Naive thymus-derived CD4-positive, alpha-beta T cell (primary cell): ENCODE data around the gene ZNF236. TPM values are rescaled to one million over a fixed set of nuclear protein-coding genes. Genes with fewer than 3 reads are reported as not detected.
A peak's percentile ranks its signal among the peaks of the same experiment; 100 is the strongest.

Experiments
- ATAC-seq: fragments of 150-1000 bp; cut with Tn5 transposase; 2 replicates; pipeline ENCODE4 v1.10.0; 2021; ENCODE audit warnings: mild to moderate bottlenecking, moderate library complexity
- CTCF ChIA-PET: fragments of 350-600 bp; sonication (Branson Sonifier 250); formaldehyde crosslinking; loops from one replicate; lab custom pipeline; 2021; ENCODE audit warnings: antibody characterized with exemption; lab: Charles Lee
- POLR2A ChIA-PET: fragments of 350-600 bp; sonication (Branson Sonifier 250); formaldehyde crosslinking; loops from one replicate; lab custom pipeline; 2021; ENCODE audit warnings: antibody characterized with exemption, inconsistent platforms; lab: Charles Lee
- DNase-seq, 9 donors: peaks; one replicate each; pipeline versions ENCODE4 v3.0.0 to v3.0.0-alpha.2; 2020 to 2022; ENCODE audit warnings: mixed read lengths in 1 of 9
- H3K27ac ChIP-seq: one replicate; pipeline ENCODE4 v1.7.0; 2013; ENCODE audit warnings: mild to moderate bottlenecking, low read depth, low read length, moderate library complexity
- H3K27me3 ChIP-seq, 2 donors: one replicate each; pipeline ENCODE4 v1.7.0; 2013; ENCODE audit warnings: low read length in 2 of 2, mild to moderate bottlenecking in 2 of 2, moderate library complexity in 2 of 2; ENCODE audit not compliant: control insufficient read depth in 2 of 2, insufficient read depth in 2 of 2
- H3K36me3 ChIP-seq, 3 experiments: 1 replicate in 2 of 3; 2 replicates in 1 of 3; pipeline ENCODE4 v1.7.0; 2013; ENCODE audit warnings: low read length in 3 of 3, mild to moderate bottlenecking in 3 of 3, moderate library complexity in 1 of 3; ENCODE audit not compliant: insufficient read depth in 3 of 3, control insufficient read depth in 2 of 3
- H3K4me1 ChIP-seq, 2 donors: one replicate each; pipeline ENCODE4 v1.7.0; 2013; ENCODE audit warnings: low read length in 2 of 2, mild to moderate bottlenecking in 2 of 2, moderate library complexity in 1 of 2; ENCODE audit not compliant: control insufficient read depth in 2 of 2, insufficient read depth in 2 of 2
- H3K4me3 ChIP-seq: 2 replicates; pipeline ENCODE4 v1.7.0; 2013; ENCODE audit warnings: mild to moderate bottlenecking, low read length
- H3K9me3 ChIP-seq, 3 experiments: 1 replicate in 2 of 3; 2 replicates in 1 of 3; pipeline ENCODE4 v1.7.0; 2013; ENCODE audit warnings: low read length in 3 of 3; ENCODE audit not compliant: control insufficient read depth in 2 of 3
- H3K27ac Mint-ChIP-seq, 9 donors: one replicate each; pipeline ENCODE4 v1.8.0; 2020 to 2022; ENCODE audit warnings: mixed read lengths in 9 of 9, mild to moderate bottlenecking in 8 of 9, moderate library complexity in 5 of 9, inconsistent platforms in 2 of 9
- H3K27me3 Mint-ChIP-seq, 5 donors: one replicate each; pipeline ENCODE4 v1.8.0; 2021 to 2022; ENCODE audit warnings: mixed read lengths in 5 of 5, mild to moderate bottlenecking in 1 of 5
- H3K36me3 Mint-ChIP-seq, 5 donors: one replicate each; pipeline ENCODE4 v1.8.0; 2020 to 2022; ENCODE audit warnings: mixed read lengths in 5 of 5, mild to moderate bottlenecking in 3 of 5, inconsistent platforms in 1 of 5
- H3K4me1 Mint-ChIP-seq, 7 donors: one replicate each; pipeline ENCODE4 v1.8.0; 2020 to 2022; ENCODE audit warnings: mixed read lengths in 7 of 7, mild to moderate bottlenecking in 3 of 7, inconsistent platforms in 1 of 7
- H3K4me3 Mint-ChIP-seq, 10 donors: one replicate each; pipeline ENCODE4 v1.8.0; 2020 to 2022; ENCODE audit warnings: mild to moderate bottlenecking in 10 of 10, mixed read lengths in 10 of 10, moderate library complexity in 6 of 10, inconsistent platforms in 2 of 10
- H3K9me3 Mint-ChIP-seq, 11 donors: one replicate each; pipeline ENCODE4 v1.8.0; 2020 to 2022; ENCODE audit warnings: mixed read lengths in 11 of 11, mild to moderate bottlenecking in 4 of 11, inconsistent platforms in 1 of 11, moderate library complexity in 1 of 11
- intact Hi-C, 2 donors: fragments of 100-400 bp; cut with micrococcal nuclease; formaldehyde crosslinking; loops; one replicate each; pipeline ENCODE4 v1.15.1; 2023
- polyA plus RNA-seq, 2 donors: library from polyadenylated mRNA; unstranded; fragments of 300-500 nt; fragmentation: Illumina TruSeq; gene quantifications; one replicate each; pipeline ENCODE4 v1.2.3, GENCODE V29; 2021
- total RNA-seq, 6 experiments: library from RNA in 5 of 6; stranded (reverse) in 5 of 6; gene quantifications; 1 replicate in 5 of 6; 2 replicates in 1 of 6; pipeline ENCODE4 v1.2.3 and lab custom pipeline; 2021 to 2026

The ZNF236 gene
- total and polyA plus RNA-seq, 7 experiments from 2014 or later: 5.7 to 34.5 (median 28.6) TPM

GRCh38 chr18:76823587-76824011 lies 1.2 kb downstream of the ZNF236 start:
- H3K36me3 ChIP-seq: no peaks in the 10 kb centered on the region
- H3K27me3 ChIP-seq: no peaks in the 10 kb centered on the region
- Mint-ChIP-seq H3K36me3 (peaks cover 0 to 13% (median 0%) of the 10 kb centered on the region in 5 donors), H3K4me3 (peak overlapping the region; percentile 72 to 90 (median 87)), H3K4me1 (peaks cover 40 to 59% (median 51%) of the 10 kb centered on the region in 7 donors), H3K27ac (peak overlapping the region; percentile 60 to 94 (median 83)), H3K27me3 (no peaks in the 10 kb centered on the region), H3K9me3 (no peaks in the 10 kb centered on the region)
- intact Hi-C loops: loop anchor here (2.0 to 5.0 kb wide), 6 partner anchors 34 to 1616 kb away; partner anchors contain the start of genes MBP (in 2 of the 2) and PTGR3 (in 1 of the 2)
- peak overlapping the region; percentile 71 for H3K27ac ChIP-seq
- ChIA-PET CTCF (no interaction called here), POLR2A (interaction anchor here (1.4 kb wide), 1 partner anchor 13 kb away, joined by 4 read pairs; no protein-coding TSS in a partner anchor)
- DNase-seq (peak in 4 of 9 donors; percentile 5 to 31 (median 12)), ATAC-seq (no peak)
- H3K9me3 ChIP-seq: no peaks in the 10 kb centered on the region
- H3K4me3 ChIP-seq: no peak overlapping the region
- peaks cover 8 to 10% of the 10 kb centered on the region in 2 donors for H3K4me1 ChIP-seq

GRCh38 chr18:76824145-76824676 lies 1.9 kb downstream of the ZNF236 start:
- H3K36me3 ChIP-seq: no peaks in the 10 kb centered on the region
- ChIA-PET CTCF (no interaction called here), POLR2A (interaction anchor here (1.4 kb wide), 1 partner anchor 12 kb away, joined by 4 read pairs; no protein-coding TSS in a partner anchor)
- H3K27me3 Mint-ChIP-seq: no peaks in the 10 kb centered on the region
- H3K27ac ChIP-seq: no peak overlapping the region
- intact Hi-C loops: loop anchor here (5.0 kb wide), 3 partner anchors 33 to 1617 kb away; partner anchors contain the start of gene PTGR3 (in 1 of the 2)
- H3K27me3 ChIP-seq: no peaks in the 10 kb centered on the region
- H3K9me3 Mint-ChIP-seq: no peaks in the 10 kb centered on the region
- H3K4me1 ChIP-seq: peaks cover 8 to 10% of the 10 kb centered on the region in 2 donors
- peaks cover 41 to 59% (median 51%) of the 10 kb centered on the region in 7 donors for H3K4me1 Mint-ChIP-seq
- no peak overlapping the region for H3K4me3 ChIP-seq
- peaks cover 0 to 12% (median 0%) of the 10 kb centered on the region in 5 donors for H3K36me3 Mint-ChIP-seq
- H3K27ac Mint-ChIP-seq: peak overlapping the region; percentile 60 to 92 (median 78)
- peak overlapping the region; percentile 67 to 90 (median 84) for H3K4me3 Mint-ChIP-seq
- no peak for ATAC-seq
- no peaks in the 10 kb centered on the region for H3K9me3 ChIP-seq
- peak in 2 of 9 donors; percentile 10 to 13 for DNase-seq

- Mint-ChIP-seq H3K36me3 (peaks cover 0 to 11% (median 0%) of the 10 kb centered on the region in 5 donors), H3K27ac (peak overlapping the region; percentile 8 to 92 (median 76)), H3K27me3 (no peaks in the 10 kb centered on the region), H3K9me3 (no peaks in the 10 kb centered on the region), H3K4me3 (peak overlapping the region in 9 of 10 donors; percentile 22 to 90 (median 82)), H3K4me1 (peaks cover 38 to 56% (median 50%) of the 10 kb centered on the region in 7 donors)
- intact Hi-C loops: loop anchor here (5.0 kb wide), 3 partner anchors 33 to 1617 kb away; partner anchors contain the start of gene PTGR3 (in 1 of the 2)
- no peaks in the 10 kb centered on the region for H3K36me3 ChIP-seq
- POLR2A ChIA-PET: interaction anchor here (1.4 kb wide), 1 partner anchor 11 kb away, joined by 4 read pairs; no protein-coding TSS in a partner anchor
- no peak for ATAC-seq
- no peak for DNase-seq
- H3K27ac ChIP-seq: no peak overlapping the region
- H3K4me3 ChIP-seq: no peak overlapping the region
- H3K27me3 ChIP-seq: no peaks in the 10 kb centered on the region
- CTCF ChIA-PET: no interaction called here
- peaks cover 8 to 10% of the 10 kb centered on the region in 2 donors for H3K4me1 ChIP-seq
- no peaks in the 10 kb centered on the region for H3K9me3 ChIP-seq
Measured at GRCh38 chr18:76824754-76825153, 2.4 kb downstream of the ZNF236 start.

- peaks cover 0 to 13% (median 5%) of the 10 kb centered on the region in 5 donors for H3K36me3 Mint-ChIP-seq
- no peaks in the 10 kb centered on the region for H3K36me3 ChIP-seq
- H3K9me3 Mint-ChIP-seq: no peaks in the 10 kb centered on the region
- H3K9me3 ChIP-seq: no peaks in the 10 kb centered on the region
- no peaks in the 10 kb centered on the region for H3K27me3 ChIP-seq
- peaks cover 0 to 3% of the 10 kb centered on the region in 2 donors for H3K4me1 ChIP-seq
- intact Hi-C loops: no loop called here
- ATAC-seq (no peak), DNase-seq (no peak)
- H3K27ac Mint-ChIP-seq: peak overlapping the region in 6 of 9 donors; percentile 10 to 82 (median 58)
- peak overlapping the region in 1 of 10 donors; percentile 16 for H3K4me3 Mint-ChIP-seq
- no peak overlapping the region for H3K27ac ChIP-seq
- ChIA-PET POLR2A (interaction anchor here (0.5 kb wide), 1 partner anchor 41 kb away, joined by 4 read pairs; no protein-coding TSS in a partner anchor), CTCF (interaction anchor here (0.6 kb wide), 1 partner anchor 399 kb away, joined by 3 read pairs; no protein-coding TSS in a partner anchor)
- no peaks in the 10 kb centered on the region for H3K27me3 Mint-ChIP-seq
- no peak overlapping the region for H3K4me3 ChIP-seq
- peaks cover 25 to 55% (median 50%) of the 10 kb centered on the region in 7 donors for H3K4me1 Mint-ChIP-seq
Measured at GRCh38 chr18:76827205-76828200, 5.1 kb downstream of the ZNF236 start.

- H3K27me3 ChIP-seq: no peaks in the 10 kb centered on the region
- intact Hi-C loops: loop anchor here in 1 of 2 donors (2.0 kb wide), 1 partner anchor 14 kb away; no protein-coding TSS in a partner anchor
- no peaks in the 10 kb centered on the region for H3K27me3 Mint-ChIP-seq
- ATAC-seq (no peak), DNase-seq (no peak)
- no peak overlapping the region for H3K27ac ChIP-seq
- no peak overlapping the region for H3K27ac Mint-ChIP-seq
- no peaks in the 10 kb centered on the region for H3K4me1 ChIP-seq
- POLR2A ChIA-PET: no interaction called here
- H3K36me3 ChIP-seq: no peaks in the 10 kb centered on the region
- H3K9me3 Mint-ChIP-seq: no peaks in the 10 kb centered on the region
- no peaks in the 10 kb centered on the region for H3K9me3 ChIP-seq
- peaks cover 0 to 22% (median 6%) of the 10 kb centered on the region in 5 donors for H3K36me3 Mint-ChIP-seq
- CTCF ChIA-PET: no interaction called here
- H3K4me3 ChIP-seq: no peak overlapping the region
- peaks cover 22 to 61% (median 50%) of the 10 kb centered on the region in 7 donors for H3K4me1 Mint-ChIP-seq
- no peak overlapping the region for H3K4me3 Mint-ChIP-seq
Measured at GRCh38 chr18:76834379-76834778, 12.0 kb downstream of the ZNF236 start.

- Histone ChIP-seq H3K4me3 (no peak overlapping the region), H3K9me3 (no peaks in the 10 kb centered on the region), H3K27me3 (no peaks in the 10 kb centered on the region), H3K4me1 (no peaks in the 10 kb centered on the region), H3K27ac (no peak overlapping the region), H3K36me3 (no peaks in the 10 kb centered on the region)
- no peak overlapping the region for H3K4me3 Mint-ChIP-seq
- H3K27me3 Mint-ChIP-seq: no peaks in the 10 kb centered on the region
- intact Hi-C loops: loop anchor here in 1 of 2 donors (2.0 kb wide), 1 partner anchor 15 kb away; no protein-coding TSS in a partner anchor
- peak overlapping the region in 1 of 9 donors; percentile 42 for H3K27ac Mint-ChIP-seq
- no peak for DNase-seq
- POLR2A ChIA-PET: no interaction called here
- H3K9me3 Mint-ChIP-seq: no peaks in the 10 kb centered on the region
- CTCF ChIA-PET: no interaction called here
- peaks cover 0 to 20% (median 6%) of the 10 kb centered on the region in 5 donors for H3K36me3 Mint-ChIP-seq
- ATAC-seq: no peak
- peaks cover 22 to 60% (median 49%) of the 10 kb centered on the region in 7 donors for H3K4me1 Mint-ChIP-seq
Measured at GRCh38 chr18:76835380-76835779, 13.0 kb downstream of the ZNF236 start.
